Transverse colon (tissue), 4 donors: ENCODE data around the gene RCAN2.

Experiments used
- CTCF ChIP-seq, 5 experiments: fragments of 200-600 bp in 3 of 5; fragments of 450-650 bp in 2 of 5; sonication (generic) in 3 of 5; IDR thresholded peaks; 1 replicate in 2 of 5; 2 replicates in 3 of 5; pipeline ENCODE4 v1.5.1; 2016 to 2017; ENCODE audit warnings: antibody characterized with exemption in 5 of 5, inconsistent platforms in 3 of 5, mild to moderate bottlenecking in 2 of 5, moderate library complexity in 1 of 5
- EP300 ChIP-seq: sonication (generic); formaldehyde crosslinking; IDR thresholded peaks from one replicate; pipeline ENCODE4 v1.6.1; 2017; ENCODE audit warnings: antibody characterized with exemption, low read depth
- POLR2A ChIP-seq: fragments of 450-650 bp; IDR thresholded peaks from one replicate; pipeline ENCODE4 v1.6.1; 2016; ENCODE audit warnings: antibody characterized with exemption, mild to moderate bottlenecking, moderate library complexity
- POLR2AphosphoS5 ChIP-seq, 3 donors: sonication (generic); formaldehyde crosslinking; IDR thresholded peaks; one replicate each; pipeline ENCODE4 v1.6.1; 2016; ENCODE audit warnings: antibody characterized with exemption in 3 of 3

GRCh38 chr6:46175976-46176375 lies 315.3 kb downstream of the RCAN2 start:
- no peak for TF ChIP-seq CTCF (IDR thresholded peaks at IDR 0.05)
- TF ChIP-seq POLR2AphosphoS5 (IDR thresholded peaks at IDR 0.05) = no peak
- TF ChIP-seq EP300 = no peak
- no peak for TF ChIP-seq POLR2A
